K562 (cell line): Measurements from ENCODE around the gene MRPL10. TPM values are rescaled to one million over a fixed set of nuclear protein-coding genes. Genes with fewer than 3 reads are reported as not detected.

Experiments
- ARID2 ChIP-seq: fragments of 450-650 bp; IDR thresholded peaks from 2 replicates; pipeline ENCODE4 v1.6.1; 2017; ENCODE audit warnings: antibody characterized with exemption, mild to moderate bottlenecking
- E2F1 ChIP-seq: sonication (generic); formaldehyde crosslinking; IDR thresholded peaks from 2 replicates; pipeline ENCODE4 v1.8.1; 2023; ENCODE audit warnings: mild to moderate bottlenecking, missing genetic modification reagents, moderate library complexity
- HCFC1 ChIP-seq: IDR thresholded peaks from 2 replicates; pipeline ENCODE4 v1.6.1; 2012; ENCODE audit warnings: low read depth, low read length, improper control_type of control experiment
- HINFP ChIP-seq: fragments of 450-650 bp; conservative IDR thresholded peaks from 2 replicates; pipeline ENCODE4 v1.6.1; 2016; ENCODE audit warnings: missing genetic modification characterization, low read depth, mild to moderate bottlenecking, control low read depth, missing compliant biosample characterization
- IRF9 ChIP-seq: fragments of 450-650 bp; IDR thresholded peaks from 2 replicates; pipeline ENCODE4 v1.6.1; 2016; ENCODE audit warnings: missing biosample characterization, missing genetic modification characterization
- L3MBTL2 ChIP-seq: fragments of 450-650 bp; IDR thresholded peaks from 2 replicates; pipeline ENCODE4 v1.6.1; 2016; ENCODE audit warnings: mild to moderate bottlenecking, moderate library complexity
- LCOR ChIP-seq: sonication (generic); formaldehyde crosslinking; IDR thresholded peaks from 2 replicates; pipeline ENCODE4 v1.8.0; 2022; ENCODE audit warnings: mild to moderate bottlenecking, missing genetic modification reagents
- NCOA2 ChIP-seq, 2 experiments: fragments of 450-650 bp; IDR thresholded peaks; 2 replicates each; pipeline ENCODE4 v1.6.1; 2018; ENCODE audit warnings: mild to moderate bottlenecking in 2 of 2, moderate library complexity in 1 of 2; ENCODE audit not compliant: partially characterized antibody in 2 of 2
- POLR2A ChIP-seq: fragments of 450-650 bp; conservative IDR thresholded peaks from 2 replicates; pipeline ENCODE4 v1.6.1; 2016
- PREB ChIP-seq: sonication (generic); formaldehyde crosslinking; IDR thresholded peaks from 2 replicates; pipeline ENCODE4 v1.8.1; 2023; ENCODE audit warnings: mild to moderate bottlenecking, missing genetic modification reagents
- RNF219 ChIP-seq: fragments of 250-450 bp; sonication (Bioruptor Pico); IDR thresholded peaks from 2 replicates; pipeline ENCODE4 v1.5.0; 2022; ENCODE audit warnings: mild to moderate bottlenecking
- SIN3A ChIP-seq, 2 experiments: fragments of 150-350 bp in 1 of 2; IDR thresholded peaks; 2 replicates each; pipeline ENCODE4 v1.6.1; 2011 to 2016; ENCODE audit warnings: borderline replicate concordance in 2 of 2, low read depth in 2 of 2, low read length in 2 of 2, mild to moderate bottlenecking in 2 of 2, moderate library complexity in 2 of 2; ENCODE audit not compliant: control insufficient read depth in 1 of 2
- SMAD4 ChIP-seq: fragments of 250-450 bp; sonication (Bioruptor Pico); conservative IDR thresholded peaks from 2 replicates; pipeline ENCODE4 v1.8.0; 2021; ENCODE audit warnings: inconsistent platforms, mild to moderate bottlenecking, moderate library complexity
- SRF ChIP-seq, 2 experiments: fragments of 250-450, 450-650 bp in 1 of 2; sonication (Bioruptor Pico) in 1 of 2; sonication (generic) in 1 of 2; formaldehyde crosslinking; IDR thresholded peaks; 2 replicates each; pipeline versions ENCODE4 v1.5.0 to v1.5.1; 2020 to 2022; ENCODE audit warnings: mild to moderate bottlenecking in 1 of 2, missing genetic modification reagents in 1 of 2
- SUPT5H ChIP-seq: fragments of 450-650 bp; IDR thresholded peaks from 2 replicates; pipeline ENCODE4 v1.6.1; 2016
- TGIF2 ChIP-seq: sonication (generic); formaldehyde crosslinking; IDR thresholded peaks from 2 replicates; pipeline ENCODE4 v1.8.1; 2022; ENCODE audit warnings: mild to moderate bottlenecking, missing genetic modification reagents, moderate library complexity
- XRCC5 ChIP-seq: fragments of 200-400 bp; formaldehyde crosslinking; IDR thresholded peaks from 2 replicates; pipeline ENCODE4 v1.6.1; 2017; ENCODE audit warnings: low read depth, mild to moderate bottlenecking, low read length
- ZNF384 ChIP-seq: IDR thresholded peaks from 2 replicates; pipeline ENCODE4 v1.6.1; 2012; ENCODE audit warnings: low read depth, low read length, improper control_type of control experiment
- ZNF444 ChIP-seq: fragments of 250-450 bp; sonication (Bioruptor Pico); IDR thresholded peaks from 2 replicates; pipeline ENCODE4 v1.4.0; 2020; ENCODE audit warnings: mild to moderate bottlenecking, moderate library complexity
- ZNF511 ChIP-seq: sonication (generic); formaldehyde crosslinking; IDR thresholded peaks from 2 replicates; pipeline ENCODE4 v1.8.0; 2022; ENCODE audit warnings: mild to moderate bottlenecking, missing genetic modification reagents
- polyA plus RNA-seq, 8 experiments: library from polyadenylated mRNA; depleted of rRNA in 4 of 8; stranded (reverse) in 5 of 8; unstranded in 3 of 8; fragments of >200 nt; fragmentation: Nextera tagmentation in 2 of 8; fragmentation: Illumina TruSeq in 1 of 8; extraction: Ambion mirVana in 2 of 8; extraction: Trizol in 1 of 8; gene quantifications; 2 replicates each; pipeline versions ENCODE4 v1.2.1 to v1.2.3, GENCODE V29; 2011 to 2014; ENCODE audit warnings: inconsistent platforms in 1 of 8, missing spikeins in 1 of 8
- total RNA-seq, 7 experiments: library from RNA; depleted of rRNA in 6 of 7; stranded (reverse); fragments of >200 nt in 6 of 7; fragmentation: Illumina TruSeq in 2 of 7; extraction: Trizol in 2 of 7; gene quantifications; 2 replicates each; pipeline versions ENCODE4 v1.2.1 to v1.2.3, GENCODE V29; 2011 to 2021; ENCODE audit warnings: low replicate concordance in 1 of 7

Gene MRPL10
- total and polyA plus RNA-seq, 9 of the 15 experiments (the other 6 are each of a cell fraction or from before 2014, with no cell fraction given) = 27.8 to 105 (median 67.3) TPM

- TF ChIP-seq HINFP = no peak
- TF ChIP-seq SRF (CRISPR knock-in tag; IDR thresholded peaks at IDR 0.05) = peak in 1 of 2 experiments; percentile 64; a peak in 2 of 4 replicates
- peak; percentile 69 for TF ChIP-seq LCOR
- TF ChIP-seq SUPT5H = peak; percentile 75
- no peak for TF ChIP-seq NCOA2 (IDR thresholded peaks at IDR 0.05; ENCODE audit: partially characterized antibody in 2 of 2)
- TF ChIP-seq SIN3A (IDR thresholded peaks at IDR 0.05; ENCODE audit: borderline replicate concordance in 2 of 2, control insufficient read depth in 1 of 2, low read depth in 2 of 2, low read length in 2 of 2) = peak in 1 of 2 experiments; percentile 10; a peak in 1 of 4 replicates
- TF ChIP-seq HCFC1 = no peak
- peak; percentile 88 for TF ChIP-seq L3MBTL2
- no peak for TF ChIP-seq IRF9 (tag)
- TF ChIP-seq XRCC5 = peak; percentile 88; the same call in 1 of the 2 replicates
- TF ChIP-seq SMAD4 (CRISPR knock-in tag) = peak; percentile 44; the same call in 1 of the 2 replicates
- peak; percentile 73; the same call in 1 of the 2 replicates for TF ChIP-seq PREB
- TF ChIP-seq RNF219 (CRISPR knock-in tag) = no peak
- TF ChIP-seq TGIF2 (CRISPR knock-in tag) = peak; percentile 69; the same call in 1 of the 2 replicates
- no peak for TF ChIP-seq ZNF384
- no peak for TF ChIP-seq ZNF444 (CRISPR knock-in tag)
- TF ChIP-seq ZNF511 (CRISPR knock-in tag) = no peak; the same call in 1 of the 2 replicates
- TF ChIP-seq E2F1 (CRISPR knock-in tag) = no peak
- TF ChIP-seq POLR2A = peak; percentile 75
- peak; percentile 94 for TF ChIP-seq ARID2
Observed at GRCh38 chr17:47840742-47841487, 9.6 kb upstream of the MRPL10 start, which contains the start of gene SCRN2 (continued).
